ENCODE measurements around the gene ARFGAP1. TPM values are rescaled to one million over a fixed set of nuclear protein-coding genes. Genes with fewer than 3 reads are reported as not detected.

Gene ARFGAP1
- total RNA-seq, 1 experiment from 2014 or later = 127 TPM

- Mint-ChIP-seq H3K27ac (ENCODE audit: unreplicated experiment) (no peak overlapping the region), H3K27me3 (ENCODE audit: unreplicated experiment) (peaks cover 98% of the 10 kb centered on the region), H3K4me3 (ENCODE audit: low read depth, unreplicated experiment) (no peak overlapping the region), H3K4me1 (ENCODE audit: low read depth, unreplicated experiment) (no peaks in the 10 kb centered on the region), H3K36me3 (ENCODE audit: insufficient read depth, unreplicated experiment) (peaks cover 9% of the 10 kb centered on the region), H3K9me3 (ENCODE audit: low read depth, unreplicated experiment) (no peaks in the 10 kb centered on the region)
- no TSS peak for BruUV-seq (replicated peaks)
- intact Hi-C loops (cut with micrococcal nuclease; ENCODE audit: unreplicated experiment) = no loop called here
- TF ChIP-seq, protein P1, sequence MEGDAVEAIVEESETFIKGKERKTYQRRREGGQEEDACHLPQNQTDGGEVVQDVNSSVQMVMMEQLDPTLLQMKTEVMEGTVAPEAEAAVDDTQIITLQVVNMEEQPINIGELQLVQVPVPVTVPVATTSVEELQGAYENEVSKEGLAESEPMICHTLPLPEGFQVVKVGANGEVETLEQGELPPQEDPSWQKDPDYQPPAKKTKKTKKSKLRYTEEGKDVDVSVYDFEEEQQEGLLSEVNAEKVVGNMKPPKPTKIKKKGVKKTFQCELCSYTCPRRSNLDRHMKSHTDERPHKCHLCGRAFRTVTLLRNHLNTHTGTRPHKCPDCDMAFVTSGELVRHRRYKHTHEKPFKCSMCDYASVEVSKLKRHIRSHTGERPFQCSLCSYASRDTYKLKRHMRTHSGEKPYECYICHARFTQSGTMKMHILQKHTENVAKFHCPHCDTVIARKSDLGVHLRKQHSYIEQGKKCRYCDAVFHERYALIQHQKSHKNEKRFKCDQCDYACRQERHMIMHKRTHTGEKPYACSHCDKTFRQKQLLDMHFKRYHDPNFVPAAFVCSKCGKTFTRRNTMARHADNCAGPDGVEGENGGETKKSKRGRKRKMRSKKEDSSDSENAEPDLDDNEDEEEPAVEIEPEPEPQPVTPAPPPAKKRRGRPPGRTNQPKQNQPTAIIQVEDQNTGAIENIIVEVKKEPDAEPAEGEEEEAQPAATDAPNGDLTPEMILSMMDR (IDR thresholded peaks at IDR 0.05; ENCODE audit: unreplicated experiment) = no peak
- CTCF ChIA-PET = no interaction called here
- DNase-seq = no peak
These were observed 46.8 kb downstream of the ARFGAP1 start for GRCh38 chr20:63319164-63320040.

GRCh38 chr20:63320041-63320511, 47.5 kb downstream of the ARFGAP1 start:
- Mint-ChIP-seq H3K36me3 (ENCODE audit: insufficient read depth, unreplicated experiment) (peaks cover 9% of the 10 kb centered on the region), H3K4me1 (ENCODE audit: low read depth, unreplicated experiment) (no peaks in the 10 kb centered on the region), H3K27ac (ENCODE audit: unreplicated experiment) (no peak overlapping the region), H3K4me3 (ENCODE audit: low read depth, unreplicated experiment) (no peak overlapping the region), H3K27me3 (ENCODE audit: unreplicated experiment) (peaks cover 98% of the 10 kb centered on the region), H3K9me3 (ENCODE audit: low read depth, unreplicated experiment) (no peaks in the 10 kb centered on the region)
- intact Hi-C loops (cut with micrococcal nuclease; ENCODE audit: unreplicated experiment) = no loop called here
- CTCF ChIA-PET = no interaction called here
- no TSS peak for BruUV-seq (replicated peaks)
- TF ChIP-seq, protein P1 (IDR thresholded peaks at IDR 0.05; ENCODE audit: unreplicated experiment) = no peak
- no peak for DNase-seq

DNA sequence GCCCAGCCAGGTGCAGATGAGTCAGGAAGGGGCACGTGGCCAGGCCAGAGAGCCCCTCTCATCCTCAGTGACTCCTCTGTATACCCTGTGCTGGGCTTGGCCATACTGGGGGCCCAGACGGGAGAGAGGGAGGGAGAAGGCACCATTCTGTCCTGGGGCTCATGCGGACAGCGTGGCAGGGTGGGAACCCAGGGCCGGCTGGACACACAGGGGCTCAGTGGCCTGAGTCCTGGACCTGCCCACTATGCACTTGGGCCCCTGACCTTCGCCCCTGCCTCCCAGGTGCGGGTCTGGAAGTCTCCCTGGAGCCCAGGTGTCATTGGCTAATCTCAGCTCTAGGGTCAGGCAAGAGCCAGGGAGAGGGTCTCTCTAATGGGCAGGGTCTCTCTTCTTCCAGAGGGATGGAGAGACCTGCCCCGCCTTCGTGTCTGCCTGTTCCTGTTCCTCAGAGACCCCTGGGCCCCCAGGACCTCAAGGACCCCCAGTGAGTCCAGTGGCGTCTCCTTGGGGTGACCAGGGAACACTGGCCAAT, 48.1 kb downstream of the ARFGAP1 start:
- TF ChIP-seq, protein P1 (IDR thresholded peaks at IDR 0.05; ENCODE audit: unreplicated experiment) = no peak
- no peak for DNase-seq
- Mint-ChIP-seq H3K4me1 (ENCODE audit: low read depth, unreplicated experiment) (no peaks in the 10 kb centered on the region), H3K36me3 (ENCODE audit: insufficient read depth, unreplicated experiment) (peaks cover 7% of the 10 kb centered on the region), H3K27ac (ENCODE audit: unreplicated experiment) (no peak overlapping the region), H3K9me3 (ENCODE audit: low read depth, unreplicated experiment) (no peaks in the 10 kb centered on the region), H3K4me3 (ENCODE audit: low read depth, unreplicated experiment) (no peak overlapping the region), H3K27me3 (ENCODE audit: unreplicated experiment) (peaks cover 92% of the 10 kb centered on the region)
- CTCF ChIA-PET = interaction anchor here (1.2 kb wide), 1 partner anchor 11 kb away, joined by 3 read pairs; no protein-coding TSS in a partner anchor
- BruUV-seq (replicated peaks) = no TSS peak
- intact Hi-C loops (cut with micrococcal nuclease; ENCODE audit: unreplicated experiment) = no loop called here

DNA sequence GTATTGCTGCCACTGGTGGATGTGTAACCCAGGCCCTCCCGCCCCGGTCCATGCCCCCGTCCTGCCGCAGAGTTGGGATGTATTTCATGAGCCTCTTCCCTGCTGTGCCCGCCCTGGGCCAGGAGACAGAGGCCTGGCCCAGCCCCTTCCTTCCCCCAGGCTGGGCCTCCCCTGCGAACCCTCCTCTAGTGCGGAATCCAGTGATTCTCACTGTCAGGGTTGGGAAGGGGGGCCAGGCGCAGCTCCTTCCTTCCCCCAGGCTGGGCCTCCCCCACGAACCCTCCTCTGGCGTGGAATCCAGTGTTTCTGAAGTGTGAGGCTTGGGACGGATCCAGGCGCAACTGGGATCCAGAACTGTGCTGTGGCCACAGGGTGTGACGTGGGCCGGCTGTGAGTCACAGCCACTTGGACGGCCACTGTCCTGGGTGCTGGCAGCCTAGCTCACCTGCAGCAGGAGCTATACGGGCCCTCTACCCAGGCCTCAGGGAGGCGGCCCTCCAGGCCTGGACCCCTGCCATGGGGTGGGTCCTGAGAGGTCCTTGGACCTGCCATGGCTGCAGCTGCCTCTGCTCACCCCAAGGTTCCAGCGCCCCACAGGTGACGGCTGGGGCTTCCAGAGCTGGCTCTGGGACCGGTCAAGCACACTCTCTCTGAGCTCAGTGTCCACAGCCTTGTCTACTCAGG, 48.7 kb downstream of the ARFGAP1 start:
- Mint-ChIP-seq H3K4me1 (ENCODE audit: low read depth, unreplicated experiment) (no peaks in the 10 kb centered on the region), H3K9me3 (ENCODE audit: low read depth, unreplicated experiment) (no peaks in the 10 kb centered on the region), H3K27me3 (ENCODE audit: unreplicated experiment) (peaks cover 86% of the 10 kb centered on the region), H3K36me3 (ENCODE audit: insufficient read depth, unreplicated experiment) (peaks cover 4% of the 10 kb centered on the region), H3K4me3 (ENCODE audit: low read depth, unreplicated experiment) (no peak overlapping the region), H3K27ac (ENCODE audit: unreplicated experiment) (no peak overlapping the region)
- TF ChIP-seq, protein P1 (IDR thresholded peaks at IDR 0.05; ENCODE audit: unreplicated experiment) = no peak
- DNase-seq = no peak
- CTCF ChIA-PET = interaction anchor here (1.2 kb wide), 1 partner anchor 11 kb away, joined by 3 read pairs; no protein-coding TSS in a partner anchor
- BruUV-seq (replicated peaks) = no TSS peak
- intact Hi-C loops (cut with micrococcal nuclease; ENCODE audit: unreplicated experiment) = no loop called here

All from Calu3 (cell line).